ENCODE results near the gene IL17D.

Gene IL17D

GRCh38 chr13:20702915-20703779, at the start of gene IL17D:
Gene IL17D, plus strand, starts transcription at chr13:20703699. Its CDS starts 303 bp downstream, at chr13:20704002.
- DNase-seq (ENCODE audit: low read depth) = no peak
- H3K4me3 ChIP-seq (ENCODE audit: low read depth, low read length) = peak within 1 kb of the TSS; percentile 62
- in situ Hi-C loops (cut with HindIII; ENCODE audit: low sequenced_read_pairs) = loop anchor here (25.0 kb wide), 1 partner anchor 516 kb away; the partner anchor contains the start of gene GJB2
- TF ChIP-seq CTCF (IDR thresholded peaks at IDR 0.05; ENCODE audit: low read depth, low read length, missing control alignments) = no peak

- in situ Hi-C loops (cut with HindIII; ENCODE audit: low sequenced_read_pairs) = no loop called here
These were observed 49.3 kb upstream of the IL17D start for GRCh38 chr13:20654156-20654555.

GRCh38 chr13:20658451-20659040, 45.0 kb upstream of the IL17D start:
- in situ Hi-C loops (cut with HindIII; ENCODE audit: low sequenced_read_pairs) = no loop called here
- H3K4me3 ChIP-seq (ENCODE audit: low read depth, low read length) = no peak overlapping the region
- DNase-seq (ENCODE audit: low read depth) = no peak
- no peak for TF ChIP-seq CTCF (IDR thresholded peaks at IDR 0.05; ENCODE audit: low read depth, low read length, missing control alignments)

More at GRCh38 chr13:20654156-20654555, 49.3 kb upstream of the IL17D start:
- H3K4me3 ChIP-seq (ENCODE audit: low read depth, low read length) = no peak overlapping the region
- TF ChIP-seq CTCF (IDR thresholded peaks at IDR 0.05; ENCODE audit: low read depth, low read length, missing control alignments) = no peak
- DNase-seq (ENCODE audit: low read depth) = no peak

- TF ChIP-seq CTCF (IDR thresholded peaks at IDR 0.05; ENCODE audit: low read depth, low read length, missing control alignments) = no peak
- in situ Hi-C loops (cut with HindIII; ENCODE audit: low sequenced_read_pairs) = loop anchor here (10.0 kb wide), 1 partner anchor 80 kb away; no protein-coding TSS in a partner anchor
- H3K4me3 ChIP-seq (ENCODE audit: low read depth, low read length) = no peak overlapping the region
- no peak for DNase-seq (ENCODE audit: low read depth)
These were observed 39.1 kb upstream of the IL17D start for GRCh38 chr13:20664351-20664750.

- in situ Hi-C loops (cut with HindIII; ENCODE audit: low sequenced_read_pairs) = loop anchor here (10.0 kb wide), 1 partner anchor 82 kb away; no protein-coding TSS in a partner anchor
- no peak for TF ChIP-seq CTCF (IDR thresholded peaks at IDR 0.05; ENCODE audit: low read depth, low read length, missing control alignments)
- no peak for DNase-seq (ENCODE audit: low read depth)
- H3K4me3 ChIP-seq (ENCODE audit: low read depth, low read length) = no peak overlapping the region
These were observed 36.6 kb upstream of the IL17D start for GRCh38 chr13:20666948-20667347.

- no peak for TF ChIP-seq CTCF (IDR thresholded peaks at IDR 0.05; ENCODE audit: low read depth, low read length, missing control alignments)
- in situ Hi-C loops (cut with HindIII; ENCODE audit: low sequenced_read_pairs) = loop anchor here (10.0 kb wide), 1 partner anchor 83 kb away; no protein-coding TSS in a partner anchor
- no peak for DNase-seq (ENCODE audit: low read depth)
- no peak overlapping the region for H3K4me3 ChIP-seq (ENCODE audit: low read depth, low read length)
These were observed 35.6 kb upstream of the IL17D start for GRCh38 chr13:20667857-20668437.

All from astrocyte of the cerebellum (primary cell).